HCT116 (cell line): ENCODE measurements around the gene TRAPPC1.

Source experiments
- CEBPB ChIP-seq: IDR thresholded peaks from 2 replicates; pipeline ENCODE4 v1.6.1; 2012; ENCODE audit warnings: low read depth
- ELF1 ChIP-seq: IDR thresholded peaks from 2 replicates; pipeline ENCODE4 v1.6.1; 2012; ENCODE audit warnings: low read depth, borderline replicate concordance
- EZH2 ChIP-seq: fragments of 200-600 bp; sonication (generic); IDR thresholded peaks from 2 replicates; pipeline ENCODE4 v1.6.1; 2017; ENCODE audit warnings: antibody characterized with exemption, mixed run types
- EZH2phosphoT487 ChIP-seq: fragments of 200-600 bp; IDR thresholded peaks from 2 replicates; pipeline ENCODE4 v1.6.1; 2018; ENCODE audit warnings: antibody characterized with exemption, borderline replicate concordance
- POLR2A ChIP-seq: IDR thresholded peaks from 2 replicates; pipeline ENCODE4 v1.7.0; 2011; ENCODE audit warnings: borderline replicate concordance; ENCODE audit not compliant: insufficient read depth, insufficient read length; ENCODE audit errors: extremely low read depth
- POLR2AphosphoS5 ChIP-seq: IDR thresholded peaks from 2 replicates; pipeline ENCODE4 v1.6.1; 2011; ENCODE audit warnings: mild to moderate bottlenecking, low read depth, low read length, moderate library complexity
- RAD21 ChIP-seq: IDR thresholded peaks from 2 replicates; pipeline ENCODE4 v1.6.1; 2012; ENCODE audit warnings: low read depth, mild to moderate bottlenecking
- SP1 ChIP-seq: IDR thresholded peaks from 2 replicates; pipeline ENCODE4 v1.6.1; 2012; ENCODE audit warnings: low read depth
- YY1 ChIP-seq: IDR thresholded peaks from 2 replicates; pipeline ENCODE4 v1.6.1; 2011; ENCODE audit warnings: low read length, low read depth, moderate library complexity, mild to moderate bottlenecking; ENCODE audit not compliant: insufficient replicate concordance; ENCODE audit errors: extremely low read depth
- TF ChIP-seq, protein P1 (sequence below), 3 experiments: fragments of 200-600 bp in 1 of 3; sonication (generic) in 1 of 3; IDR thresholded peaks in 2 of 3; conservative IDR thresholded peaks in 1 of 3; 2 replicates each; pipeline ENCODE4 v1.5.1; 2012 to 2017; ENCODE audit warnings: low read depth in 2 of 3, low read length in 2 of 3, antibody characterized with exemption in 1 of 3, borderline replicate concordance in 1 of 3, control low read depth in 1 of 3, mild to moderate bottlenecking in 1 of 3, mixed read lengths in 1 of 3, mixed run types in 1 of 3, moderate library complexity in 1 of 3; ENCODE audit not compliant: insufficient read depth in 1 of 3
- TF ChIP-seq, protein P2 (sequence below): IDR thresholded peaks from 2 replicates; pipeline ENCODE4 v1.6.1; 2012; ENCODE audit warnings: low read depth

DNA sequence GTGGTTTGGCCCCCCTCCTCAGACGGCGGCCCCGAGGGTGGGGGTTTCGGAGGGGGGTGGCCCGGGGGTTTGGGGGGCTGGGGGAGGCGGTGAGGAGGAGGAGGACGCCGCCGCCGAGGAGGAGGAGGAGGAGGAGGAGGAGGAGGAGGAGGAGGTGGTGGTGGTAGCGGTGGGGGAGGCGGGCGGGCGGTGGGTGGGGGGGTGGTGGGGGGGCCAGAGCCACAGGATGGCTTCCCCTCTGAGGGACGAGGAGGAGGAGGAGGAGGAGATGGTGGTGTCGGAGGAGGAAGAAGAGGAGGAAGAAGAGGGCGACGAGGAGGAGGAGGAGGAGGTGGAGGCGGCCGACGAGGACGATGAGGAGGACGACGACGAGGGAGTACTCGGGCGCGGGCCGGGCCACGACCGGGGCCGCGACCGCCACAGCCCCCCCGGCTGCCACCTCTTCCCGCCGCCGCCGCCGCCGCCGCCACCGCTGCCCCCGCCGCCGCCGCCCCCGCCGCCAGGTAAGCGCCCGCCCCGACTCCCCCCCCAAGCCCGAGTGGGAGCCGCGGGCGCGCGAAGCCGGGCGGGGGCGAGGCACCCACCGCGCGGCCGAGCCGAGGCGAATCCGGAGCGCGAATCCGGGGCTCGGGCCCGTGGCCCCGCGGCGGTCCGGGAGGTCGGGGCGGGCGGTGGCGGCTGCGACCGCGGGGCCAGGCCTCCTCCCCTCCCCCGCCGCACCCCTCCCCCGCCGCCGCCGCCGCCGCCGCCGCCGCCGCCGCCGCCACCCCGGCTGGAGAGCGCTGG is 47.0 kb downstream of the TRAPPC1 start:
- TF ChIP-seq POLR2A (no peak), POLR2AphosphoS5 (no peak; the same call in 1 of the 2 replicates), CEBPB (no peak), ELF1 (no peak), EZH2 (no peak), YY1 (no peak), SP1 (no peak), RAD21 (no peak), EZH2phosphoT487 (no peak)
- TF ChIP-seq, protein P1, sequence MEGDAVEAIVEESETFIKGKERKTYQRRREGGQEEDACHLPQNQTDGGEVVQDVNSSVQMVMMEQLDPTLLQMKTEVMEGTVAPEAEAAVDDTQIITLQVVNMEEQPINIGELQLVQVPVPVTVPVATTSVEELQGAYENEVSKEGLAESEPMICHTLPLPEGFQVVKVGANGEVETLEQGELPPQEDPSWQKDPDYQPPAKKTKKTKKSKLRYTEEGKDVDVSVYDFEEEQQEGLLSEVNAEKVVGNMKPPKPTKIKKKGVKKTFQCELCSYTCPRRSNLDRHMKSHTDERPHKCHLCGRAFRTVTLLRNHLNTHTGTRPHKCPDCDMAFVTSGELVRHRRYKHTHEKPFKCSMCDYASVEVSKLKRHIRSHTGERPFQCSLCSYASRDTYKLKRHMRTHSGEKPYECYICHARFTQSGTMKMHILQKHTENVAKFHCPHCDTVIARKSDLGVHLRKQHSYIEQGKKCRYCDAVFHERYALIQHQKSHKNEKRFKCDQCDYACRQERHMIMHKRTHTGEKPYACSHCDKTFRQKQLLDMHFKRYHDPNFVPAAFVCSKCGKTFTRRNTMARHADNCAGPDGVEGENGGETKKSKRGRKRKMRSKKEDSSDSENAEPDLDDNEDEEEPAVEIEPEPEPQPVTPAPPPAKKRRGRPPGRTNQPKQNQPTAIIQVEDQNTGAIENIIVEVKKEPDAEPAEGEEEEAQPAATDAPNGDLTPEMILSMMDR (IDR thresholded peaks at IDR 0.05 in 2 of 3, conservative IDR thresholded peaks at IDR 0.05 in 1 of 3; ENCODE audit: borderline replicate concordance in 1 of 3, insufficient read depth in 1 of 3, low read depth in 2 of 3, low read length in 2 of 3) = no peak
- TF ChIP-seq, protein P2, sequence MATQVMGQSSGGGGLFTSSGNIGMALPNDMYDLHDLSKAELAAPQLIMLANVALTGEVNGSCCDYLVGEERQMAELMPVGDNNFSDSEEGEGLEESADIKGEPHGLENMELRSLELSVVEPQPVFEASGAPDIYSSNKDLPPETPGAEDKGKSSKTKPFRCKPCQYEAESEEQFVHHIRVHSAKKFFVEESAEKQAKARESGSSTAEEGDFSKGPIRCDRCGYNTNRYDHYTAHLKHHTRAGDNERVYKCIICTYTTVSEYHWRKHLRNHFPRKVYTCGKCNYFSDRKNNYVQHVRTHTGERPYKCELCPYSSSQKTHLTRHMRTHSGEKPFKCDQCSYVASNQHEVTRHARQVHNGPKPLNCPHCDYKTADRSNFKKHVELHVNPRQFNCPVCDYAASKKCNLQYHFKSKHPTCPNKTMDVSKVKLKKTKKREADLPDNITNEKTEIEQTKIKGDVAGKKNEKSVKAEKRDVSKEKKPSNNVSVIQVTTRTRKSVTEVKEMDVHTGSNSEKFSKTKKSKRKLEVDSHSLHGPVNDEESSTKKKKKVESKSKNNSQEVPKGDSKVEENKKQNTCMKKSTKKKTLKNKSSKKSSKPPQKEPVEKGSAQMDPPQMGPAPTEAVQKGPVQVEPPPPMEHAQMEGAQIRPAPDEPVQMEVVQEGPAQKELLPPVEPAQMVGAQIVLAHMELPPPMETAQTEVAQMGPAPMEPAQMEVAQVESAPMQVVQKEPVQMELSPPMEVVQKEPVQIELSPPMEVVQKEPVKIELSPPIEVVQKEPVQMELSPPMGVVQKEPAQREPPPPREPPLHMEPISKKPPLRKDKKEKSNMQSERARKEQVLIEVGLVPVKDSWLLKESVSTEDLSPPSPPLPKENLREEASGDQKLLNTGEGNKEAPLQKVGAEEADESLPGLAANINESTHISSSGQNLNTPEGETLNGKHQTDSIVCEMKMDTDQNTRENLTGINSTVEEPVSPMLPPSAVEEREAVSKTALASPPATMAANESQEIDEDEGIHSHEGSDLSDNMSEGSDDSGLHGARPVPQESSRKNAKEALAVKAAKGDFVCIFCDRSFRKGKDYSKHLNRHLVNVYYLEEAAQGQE = no peak
